ENCODE data around the gene ACOT13. TPM values are rescaled to one million over a fixed set of nuclear protein-coding genes. Genes with fewer than 3 reads are reported as not detected.

The ACOT13 gene
- total RNA-seq, 1 experiment from 2014 or later = 55.6 TPM

DNA sequence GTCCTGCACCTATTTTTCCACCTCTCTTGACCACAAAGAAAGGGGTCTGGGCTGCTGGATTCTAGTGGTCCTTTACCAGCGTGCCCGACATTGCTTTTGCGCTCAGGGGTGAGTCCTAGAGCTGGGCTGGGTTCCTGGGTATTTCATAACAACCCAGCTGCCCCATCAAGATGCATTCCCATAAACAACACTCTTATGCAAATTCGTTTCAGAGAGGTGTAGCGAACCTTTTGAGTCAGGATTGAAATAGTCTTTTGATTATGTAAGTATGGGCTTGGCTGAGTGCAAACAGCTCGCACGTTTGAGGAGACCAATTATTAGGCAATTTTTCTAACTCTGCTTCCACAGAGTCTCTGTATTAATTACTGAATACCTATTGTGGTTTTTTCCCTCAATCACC is 13.7 kb downstream of the ACOT13 start:
- peaks cover under 1% of the 10 kb centered on the region; the same call in 1 of the 2 replicates for H3K36me3 ChIP-seq (ENCODE audit: control insufficient read depth, insufficient read depth, low read length)
- no peaks in the 10 kb centered on the region for H3K27me3 Mint-ChIP-seq (ENCODE audit: insufficient read depth, unreplicated experiment)
- ChIA-PET CTCF (no interaction called here), POLR2A (no interaction called here)
- H3K9me3 ChIP-seq = no peaks in the 10 kb centered on the region
- no peaks in the 10 kb centered on the region for H3K9me3 Mint-ChIP-seq (ENCODE audit: unreplicated experiment)
- no peaks in the 10 kb centered on the region for H3K27me3 ChIP-seq (replicated peaks; ENCODE audit: control insufficient read depth, insufficient read depth, low read length)
- no TSS peak for BruUV-seq (replicated peaks)
- no peaks in the 10 kb centered on the region for H3K36me3 Mint-ChIP-seq (ENCODE audit: insufficient read depth, unreplicated experiment)
- no peak overlapping the region for H3K27ac Mint-ChIP-seq (ENCODE audit: unreplicated experiment)
- H3K4me3 Mint-ChIP-seq (ENCODE audit: unreplicated experiment) = no peak overlapping the region
- no peak overlapping the region for H3K4me3 ChIP-seq (ENCODE audit: low read depth, low read length)
- no peak for DNase-seq
- H3K4me1 Mint-ChIP-seq (ENCODE audit: low read depth, unreplicated experiment) = peaks cover 5% of the 10 kb centered on the region
- intact Hi-C loops (cut with micrococcal nuclease; ENCODE audit: unreplicated experiment) = no loop called here
- H3K4me1 ChIP-seq = no peaks in the 10 kb centered on the region
- TF ChIP-seq, protein P1, sequence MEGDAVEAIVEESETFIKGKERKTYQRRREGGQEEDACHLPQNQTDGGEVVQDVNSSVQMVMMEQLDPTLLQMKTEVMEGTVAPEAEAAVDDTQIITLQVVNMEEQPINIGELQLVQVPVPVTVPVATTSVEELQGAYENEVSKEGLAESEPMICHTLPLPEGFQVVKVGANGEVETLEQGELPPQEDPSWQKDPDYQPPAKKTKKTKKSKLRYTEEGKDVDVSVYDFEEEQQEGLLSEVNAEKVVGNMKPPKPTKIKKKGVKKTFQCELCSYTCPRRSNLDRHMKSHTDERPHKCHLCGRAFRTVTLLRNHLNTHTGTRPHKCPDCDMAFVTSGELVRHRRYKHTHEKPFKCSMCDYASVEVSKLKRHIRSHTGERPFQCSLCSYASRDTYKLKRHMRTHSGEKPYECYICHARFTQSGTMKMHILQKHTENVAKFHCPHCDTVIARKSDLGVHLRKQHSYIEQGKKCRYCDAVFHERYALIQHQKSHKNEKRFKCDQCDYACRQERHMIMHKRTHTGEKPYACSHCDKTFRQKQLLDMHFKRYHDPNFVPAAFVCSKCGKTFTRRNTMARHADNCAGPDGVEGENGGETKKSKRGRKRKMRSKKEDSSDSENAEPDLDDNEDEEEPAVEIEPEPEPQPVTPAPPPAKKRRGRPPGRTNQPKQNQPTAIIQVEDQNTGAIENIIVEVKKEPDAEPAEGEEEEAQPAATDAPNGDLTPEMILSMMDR (IDR thresholded peaks at IDR 0.05; ENCODE audit: insufficient read depth in 1 of 2, low read depth in 1 of 2, low read length in 1 of 2, severe bottlenecking in 1 of 2, unreplicated experiment in 1 of 2) = no peak

- no peaks in the 10 kb centered on the region for H3K27me3 Mint-ChIP-seq (ENCODE audit: insufficient read depth, unreplicated experiment)
- H3K4me3 Mint-ChIP-seq (ENCODE audit: unreplicated experiment) = no peak overlapping the region
- H3K27ac Mint-ChIP-seq (ENCODE audit: unreplicated experiment) = no peak overlapping the region
- intact Hi-C loops (cut with micrococcal nuclease; ENCODE audit: unreplicated experiment) = no loop called here
- no peak for DNase-seq
- no peaks in the 10 kb centered on the region for H3K4me1 ChIP-seq
- TF ChIP-seq, protein P1 (IDR thresholded peaks at IDR 0.05; ENCODE audit: insufficient read depth in 1 of 2, low read depth in 1 of 2, low read length in 1 of 2, severe bottlenecking in 1 of 2, unreplicated experiment in 1 of 2) = no peak
- no peaks in the 10 kb centered on the region for H3K9me3 ChIP-seq
- peaks cover 11% of the 10 kb centered on the region for H3K36me3 Mint-ChIP-seq (ENCODE audit: insufficient read depth, unreplicated experiment)
- peaks cover 16% of the 10 kb centered on the region for H3K4me1 Mint-ChIP-seq (ENCODE audit: low read depth, unreplicated experiment)
- no peak overlapping the region for H3K4me3 ChIP-seq (ENCODE audit: low read depth, low read length)
- no TSS peak for BruUV-seq (replicated peaks)
- no peaks in the 10 kb centered on the region for H3K27me3 ChIP-seq (replicated peaks; ENCODE audit: control insufficient read depth, insufficient read depth, low read length)
- POLR2A ChIA-PET = interaction anchor here (1.0 kb wide), 1 partner anchor 17 kb away, joined by 3 read pairs; the partner anchor contains the start of genes ACOT13 and TDP2
- H3K36me3 ChIP-seq (ENCODE audit: control insufficient read depth, insufficient read depth, low read length) = peaks cover 1% of the 10 kb centered on the region; the same call in 1 of the 2 replicates
- CTCF ChIA-PET = no interaction called here
- no peaks in the 10 kb centered on the region for H3K9me3 Mint-ChIP-seq (ENCODE audit: unreplicated experiment)
These were observed 16.7 kb downstream of the ACOT13 start for GRCh38 chr6:24683297-24684296.

DNA sequence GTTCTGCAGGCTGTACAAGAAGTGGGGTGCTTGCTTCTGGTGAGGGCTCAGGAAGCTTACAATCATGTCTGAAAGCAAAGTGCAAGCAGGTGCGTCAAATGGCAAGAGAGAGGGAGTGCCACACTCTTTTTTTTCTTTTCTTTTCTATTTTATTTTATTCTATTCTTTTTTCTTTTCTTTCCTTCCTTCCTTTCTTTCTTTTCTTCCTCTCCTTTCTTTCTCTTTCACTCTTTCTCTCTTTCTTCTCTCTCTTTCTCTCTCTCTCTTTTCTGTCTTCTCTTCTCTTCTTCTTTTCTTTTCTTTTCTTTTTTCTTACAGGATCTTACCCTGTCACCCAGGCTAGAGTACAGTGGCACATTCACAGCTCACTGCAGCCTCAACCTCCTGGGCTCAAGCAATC is 19.5 kb downstream of the ACOT13 start:
- TF ChIP-seq, protein P1 (IDR thresholded peaks at IDR 0.05; ENCODE audit: insufficient read depth in 1 of 2, low read depth in 1 of 2, low read length in 1 of 2, severe bottlenecking in 1 of 2, unreplicated experiment in 1 of 2) = no peak
- Mint-ChIP-seq H3K27me3 (ENCODE audit: insufficient read depth, unreplicated experiment) (no peaks in the 10 kb centered on the region), H3K36me3 (ENCODE audit: insufficient read depth, unreplicated experiment) (peaks cover 11% of the 10 kb centered on the region), H3K27ac (ENCODE audit: unreplicated experiment) (no peak overlapping the region), H3K4me1 (ENCODE audit: low read depth, unreplicated experiment) (peaks cover 24% of the 10 kb centered on the region), H3K9me3 (ENCODE audit: unreplicated experiment) (no peaks in the 10 kb centered on the region), H3K4me3 (ENCODE audit: unreplicated experiment) (no peak overlapping the region)
- Histone ChIP-seq H3K4me3 (ENCODE audit: low read depth, low read length) (no peak overlapping the region), H3K4me1 (no peaks in the 10 kb centered on the region), H3K9me3 (no peaks in the 10 kb centered on the region), H3K36me3 (ENCODE audit: control insufficient read depth, insufficient read depth, low read length) (peaks cover 1% of the 10 kb centered on the region; the same call in 1 of the 2 replicates), H3K27me3 (replicated peaks; ENCODE audit: control insufficient read depth, insufficient read depth, low read length) (no peaks in the 10 kb centered on the region)
- POLR2A ChIA-PET = no interaction called here
- CTCF ChIA-PET = no interaction called here
- intact Hi-C loops (cut with micrococcal nuclease; ENCODE audit: unreplicated experiment) = no loop called here
- DNase-seq = no peak
- BruUV-seq (replicated peaks) = no TSS peak
